PC-3 (cell line): ENCODE measurements around the gene FREY1. TPM values are rescaled to one million over a fixed set of nuclear protein-coding genes. Genes with fewer than 3 reads are reported as not detected.

Source experiments
- ATAC-seq: fragments of 200-7000 bp; cut with Tn5 transposase; 2 replicates; pipeline ENCODE4 v1.9.1; 2020; ENCODE audit warnings: mild to moderate bottlenecking, moderate library complexity
- BruUV-seq: library from RNA; stranded (reverse); fragments of 400-500 nt; replicated peaks from 2 replicates; lab custom pipeline; 2021; lab: Mats Ljungman, UMichigan
- CTCF ChIA-PET: fragments of 300-600 bp; sonication (Branson Sonifier 250); formaldehyde crosslinking; loops from one replicate; lab custom pipeline; 2022; ENCODE audit warnings: antibody characterized with exemption; lab: Charles Lee
- POLR2A ChIA-PET: fragments of 300-600 bp; sonication (Branson Sonifier 250); formaldehyde crosslinking; loops from one replicate; lab custom pipeline; 2022; ENCODE audit warnings: antibody characterized with exemption; ENCODE audit not compliant: unreplicated experiment; lab: Charles Lee
- DNase-seq: peaks from one replicate; pipeline ENCODE4 v3.0.0-alpha.2; 2015
- H2AFZ ChIP-seq: fragments of 300-600 bp; sonication (generic); 2 replicates; pipeline ENCODE4 v1.6.0; 2016; ENCODE audit warnings: antibody characterized with exemption, low read length
- H3F3A ChIP-seq: fragments of 300-600 bp; sonication (generic); one replicate; pipeline ENCODE4 v1.6.0; 2017; ENCODE audit warnings: antibody characterized with exemption, low read length, control low read depth, mild to moderate bottlenecking; ENCODE audit not compliant: unreplicated experiment
- H3K27ac ChIP-seq: fragments of 300-600 bp; sonication (generic); 2 replicates; pipeline ENCODE4 v1.5.1; 2016; ENCODE audit warnings: mild to moderate bottlenecking, low read length
- H3K27me3 ChIP-seq: fragments of 300-600 bp; sonication (generic); 2 replicates; pipeline ENCODE4 v1.6.1; 2016; ENCODE audit warnings: low read length, mixed read lengths
- H3K36me3 ChIP-seq: fragments of 300-600 bp; sonication (generic); 2 replicates; pipeline ENCODE4 v1.6.1; 2016; ENCODE audit warnings: low read depth, mixed run types, low read length, mixed read lengths
- H3K4me1 ChIP-seq: fragments of 300-600 bp; sonication (generic); 2 replicates; pipeline ENCODE4 v1.5.1; 2016; ENCODE audit warnings: low read length; ENCODE audit not compliant: insufficient read depth
- H3K4me2 ChIP-seq: fragments of 300-600 bp; sonication (generic); 2 replicates; pipeline ENCODE4 v1.6.0; 2016; ENCODE audit warnings: low read length
- H3K4me3 ChIP-seq: fragments of 300-600 bp; sonication (generic); 2 replicates; pipeline ENCODE4 v1.5.1; 2016; ENCODE audit warnings: mild to moderate bottlenecking, low read length, mixed read lengths
- H3K79me2 ChIP-seq: fragments of 300-600 bp; sonication (generic); 2 replicates; pipeline ENCODE4 v1.6.1; 2017; ENCODE audit warnings: low read length, mixed read lengths
- H3K9ac ChIP-seq: fragments of 300-600 bp; sonication (generic); 2 replicates; pipeline ENCODE4 v1.6.0; 2016; ENCODE audit warnings: mild to moderate bottlenecking, low read length
- H3K9me2 ChIP-seq: fragments of 300-600 bp; sonication (generic); replicated peaks from 2 replicates; pipeline ENCODE4 v1.6.1; 2016; ENCODE audit warnings: mixed run types, low read length, mixed read lengths
- H3K9me3 ChIP-seq: fragments of 300-600 bp; sonication (generic); 2 replicates; pipeline ENCODE4 v1.6.1; 2016; ENCODE audit warnings: low read length, mixed read lengths
- H4K20me1 ChIP-seq: fragments of 300-600 bp; sonication (generic); 2 replicates; pipeline ENCODE4 v1.6.1; 2016; ENCODE audit warnings: low read length, mixed read lengths
- EZH2 ChIP-seq: fragments of 300-600 bp; sonication (generic); IDR thresholded peaks from one replicate; pipeline ENCODE4 v1.6.1; 2017; ENCODE audit warnings: antibody characterized with exemption, mild to moderate bottlenecking, low read length; ENCODE audit not compliant: unreplicated experiment
- EZH2phosphoT487 ChIP-seq: fragments of 300-600 bp; sonication (generic); IDR thresholded peaks from 2 replicates; pipeline ENCODE4 v1.6.1; 2018; ENCODE audit warnings: mild to moderate bottlenecking, antibody characterized with exemption, low read length, borderline replicate concordance
- intact Hi-C: fragments of 100-400 bp; cut with micrococcal nuclease; formaldehyde crosslinking; loops from 2 replicates; pipeline ENCODE4 v1.9.0; 2023
- total RNA-seq: library from RNA; depleted of rRNA; stranded (reverse); fragments of >200 nt; gene quantifications from 2 replicates; pipeline ENCODE4 v1.2.3, GENCODE V29; 2014
- TF ChIP-seq, protein P1 (sequence below): fragments of 300-600 bp; sonication (generic); conservative IDR thresholded peaks from 2 replicates; pipeline ENCODE4 v1.5.1; 2017; ENCODE audit warnings: antibody characterized with exemption, low read depth, mild to moderate bottlenecking, low read length

Gene FREY1
- total RNA-seq, 1 experiment from 2014 or later = 0.15 TPM

DNA sequence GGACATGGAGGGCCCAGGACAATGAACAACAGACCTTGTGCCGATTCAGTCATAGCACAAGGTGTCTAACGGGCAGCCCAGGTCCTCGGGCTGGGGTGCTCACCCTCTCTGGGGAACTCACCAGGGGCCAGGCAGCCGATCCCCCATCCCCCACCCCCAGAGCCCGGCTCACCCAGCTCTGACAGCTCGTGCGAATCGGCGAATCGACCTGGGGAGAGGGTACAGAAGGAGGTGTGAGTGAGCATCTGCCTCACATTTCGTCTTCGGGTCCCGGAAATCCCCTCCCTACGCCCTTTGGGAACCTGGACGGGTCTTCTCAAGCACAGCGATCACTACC lies 10.2 kb upstream of the FREY1 start:
- ChIA-PET POLR2A (no interaction called here), CTCF (interaction anchor here (0.5 kb wide), 1 partner anchor 1537 kb away, joined by 9 read pairs; no protein-coding TSS in a partner anchor)
- H3K4me1 ChIP-seq = peaks cover 3% of the 10 kb centered on the region; the same call in 1 of the 2 replicates
- no peaks in the 10 kb centered on the region for H4K20me1 ChIP-seq
- ATAC-seq = no peak
- no peaks in the 10 kb centered on the region for H3F3A ChIP-seq
- H3K9ac ChIP-seq = peak overlapping the region; percentile 82
- no peaks in the 10 kb centered on the region for H3K9me2 ChIP-seq
- no peaks in the 10 kb centered on the region; the same call in 1 of the 2 replicates for H3K36me3 ChIP-seq
- intact Hi-C loops = no loop called here
- no peaks in the 10 kb centered on the region for H3K9me3 ChIP-seq
- no peaks in the 10 kb centered on the region for H3K27me3 ChIP-seq
- peak overlapping the region; percentile 98 for H3K4me2 ChIP-seq
- TF ChIP-seq, protein P1, sequence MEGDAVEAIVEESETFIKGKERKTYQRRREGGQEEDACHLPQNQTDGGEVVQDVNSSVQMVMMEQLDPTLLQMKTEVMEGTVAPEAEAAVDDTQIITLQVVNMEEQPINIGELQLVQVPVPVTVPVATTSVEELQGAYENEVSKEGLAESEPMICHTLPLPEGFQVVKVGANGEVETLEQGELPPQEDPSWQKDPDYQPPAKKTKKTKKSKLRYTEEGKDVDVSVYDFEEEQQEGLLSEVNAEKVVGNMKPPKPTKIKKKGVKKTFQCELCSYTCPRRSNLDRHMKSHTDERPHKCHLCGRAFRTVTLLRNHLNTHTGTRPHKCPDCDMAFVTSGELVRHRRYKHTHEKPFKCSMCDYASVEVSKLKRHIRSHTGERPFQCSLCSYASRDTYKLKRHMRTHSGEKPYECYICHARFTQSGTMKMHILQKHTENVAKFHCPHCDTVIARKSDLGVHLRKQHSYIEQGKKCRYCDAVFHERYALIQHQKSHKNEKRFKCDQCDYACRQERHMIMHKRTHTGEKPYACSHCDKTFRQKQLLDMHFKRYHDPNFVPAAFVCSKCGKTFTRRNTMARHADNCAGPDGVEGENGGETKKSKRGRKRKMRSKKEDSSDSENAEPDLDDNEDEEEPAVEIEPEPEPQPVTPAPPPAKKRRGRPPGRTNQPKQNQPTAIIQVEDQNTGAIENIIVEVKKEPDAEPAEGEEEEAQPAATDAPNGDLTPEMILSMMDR = no peak
- TF ChIP-seq EZH2phosphoT487 (no peak), EZH2 (no peak)
- no TSS peak for BruUV-seq
- H3K27ac ChIP-seq = peak overlapping the region; percentile 69
- peaks cover 14% of the 10 kb centered on the region for H3K79me2 ChIP-seq
- H2AFZ ChIP-seq = peak overlapping the region; percentile 94
- DNase-seq = no peak
- H3K4me3 ChIP-seq = peak overlapping the region; percentile 96

DNA sequence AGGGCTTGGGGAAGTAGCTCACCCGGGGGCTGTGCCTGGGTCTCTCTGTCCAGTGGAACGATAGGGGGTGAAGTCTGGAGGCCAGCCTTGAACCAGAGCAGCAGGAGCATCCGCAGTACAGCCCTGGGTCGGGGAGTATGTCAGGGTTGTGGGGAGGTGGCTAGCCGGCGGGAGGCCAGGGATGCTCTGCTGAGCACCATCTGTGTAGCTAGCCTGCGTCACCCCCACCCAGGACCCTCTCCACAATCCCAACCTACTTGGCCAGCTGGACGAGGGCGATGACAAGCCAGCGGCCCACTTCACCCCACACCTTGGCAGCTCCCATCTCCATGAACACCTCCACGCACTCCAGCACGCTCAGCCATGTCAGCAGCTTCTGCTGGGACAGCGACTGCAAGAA lies 8.4 kb upstream of the FREY1 start:
- H3F3A ChIP-seq = no peaks in the 10 kb centered on the region
- no peak overlapping the region for H2AFZ ChIP-seq
- no TSS peak for BruUV-seq
- H3K9ac ChIP-seq = no peak overlapping the region
- ATAC-seq (no peak), DNase-seq (no peak)
- H3K4me3 ChIP-seq = no peak overlapping the region
- H3K36me3 ChIP-seq = no peaks in the 10 kb centered on the region; the same call in 1 of the 2 replicates
- peaks cover 3% of the 10 kb centered on the region; the same call in 1 of the 2 replicates for H3K4me1 ChIP-seq
- H3K9me3 ChIP-seq = no peaks in the 10 kb centered on the region
- H4K20me1 ChIP-seq = no peaks in the 10 kb centered on the region
- no peak overlapping the region for H3K27ac ChIP-seq
- no peaks in the 10 kb centered on the region for H3K27me3 ChIP-seq
- H3K79me2 ChIP-seq = peaks cover 14% of the 10 kb centered on the region
- TF ChIP-seq, protein P1 = no peak
- TF ChIP-seq EZH2 = no peak
- POLR2A ChIA-PET = interaction anchor here (0.5 kb wide), 1 partner anchor 68 kb away, joined by 3 read pairs; the partner anchor contains the start of gene CRY2
- no peak overlapping the region for H3K4me2 ChIP-seq
- intact Hi-C loops = no loop called here
- no peaks in the 10 kb centered on the region for H3K9me2 ChIP-seq
- CTCF ChIA-PET = no interaction called here

GRCh38 chr11:45913942-45914635 lies 7.0 kb upstream of the FREY1 start:
- Histone ChIP-seq H3K9me3 (no peaks in the 10 kb centered on the region), H3K36me3 (no peaks in the 10 kb centered on the region; the same call in 1 of the 2 replicates), H3K9me2 (no peaks in the 10 kb centered on the region), H3K79me2 (peaks cover 14% of the 10 kb centered on the region), H3K4me3 (no peak overlapping the region), H3K4me2 (no peak overlapping the region), H3K9ac (no peak overlapping the region), H3F3A (no peaks in the 10 kb centered on the region), H3K27me3 (no peaks in the 10 kb centered on the region), H3K27ac (no peak overlapping the region), H2AFZ (no peak overlapping the region), H3K4me1 (peaks cover 3% of the 10 kb centered on the region; the same call in 1 of the 2 replicates), H4K20me1 (no peaks in the 10 kb centered on the region)
- intact Hi-C loops = no loop called here
- DNase-seq = no peak
- BruUV-seq = no TSS peak
- CTCF ChIA-PET = no interaction called here
- ATAC-seq = no peak
- POLR2A ChIA-PET = no interaction called here
- TF ChIP-seq EZH2 (no peak), EZH2phosphoT487 (no peak)
- TF ChIP-seq, protein P1 = no peak
